ENCODE results near the gene CEP350. TPM values are rescaled to one million over a fixed set of nuclear protein-coding genes. Genes with fewer than 3 reads are reported as not detected.

Gene CEP350
- total and polyA plus RNA-seq, 7 experiments from 2014 or later = 39.1 to 90.1 (median 64.0) TPM

- Histone ChIP-seq H3K4me3 (ENCODE audit: low read length) (no peak overlapping the region), H3K27ac (ENCODE audit: low read depth, low read length) (no peak overlapping the region), H3K27me3 (ENCODE audit: control insufficient read depth in 2 of 2, insufficient read depth in 2 of 2, low read length in 2 of 2) (no peaks in the 10 kb centered on the region), H3K9me3 (ENCODE audit: control insufficient read depth in 2 of 3, low read length in 3 of 3) (no peaks in the 10 kb centered on the region), H3K4me1 (ENCODE audit: control insufficient read depth in 2 of 2, insufficient read depth in 2 of 2, low read length in 2 of 2) (no peaks in the 10 kb centered on the region), H3K36me3 (ENCODE audit: control insufficient read depth in 2 of 3, insufficient read depth in 3 of 3, low read length in 3 of 3) (peaks cover 5 to 54% (median 9%) of the 10 kb centered on the region in 3 experiments)
- Mint-ChIP-seq H3K27me3 (no peaks in the 10 kb centered on the region), H3K4me3 (no peak overlapping the region), H3K36me3 (peaks cover 0 to 38% (median 24%) of the 10 kb centered on the region in 5 donors), H3K27ac (no peak overlapping the region), H3K4me1 (peaks cover 0 to 6% (median 0%) of the 10 kb centered on the region in 7 donors), H3K9me3 (no peaks in the 10 kb centered on the region)
- ATAC-seq = no peak
- POLR2A ChIA-PET = no interaction called here
- CTCF ChIA-PET = no interaction called here
- no peak for DNase-seq
- intact Hi-C loops (cut with micrococcal nuclease) = loop anchor here in 1 of 2 donors (5.0 kb wide), 1 partner anchor 39 kb away; no protein-coding TSS in a partner anchor
Measured at GRCh38 chr1:180061019-180061418, 106.4 kb downstream of the CEP350 start.

GRCh38 chr1:180062452-180062971, 107.9 kb downstream of the CEP350 start:
- H3K27ac Mint-ChIP-seq = no peak overlapping the region
- Histone ChIP-seq H3K4me3 (ENCODE audit: low read length) (no peak overlapping the region), H3K9me3 (ENCODE audit: control insufficient read depth in 2 of 3, low read length in 3 of 3) (no peaks in the 10 kb centered on the region), H3K27me3 (ENCODE audit: control insufficient read depth in 2 of 2, insufficient read depth in 2 of 2, low read length in 2 of 2) (no peaks in the 10 kb centered on the region), H3K36me3 (ENCODE audit: control insufficient read depth in 2 of 3, insufficient read depth in 3 of 3, low read length in 3 of 3) (peaks cover 5 to 53% (median 9%) of the 10 kb centered on the region in 3 experiments), H3K27ac (ENCODE audit: low read depth, low read length) (no peak overlapping the region), H3K4me1 (ENCODE audit: control insufficient read depth in 2 of 2, insufficient read depth in 2 of 2, low read length in 2 of 2) (no peaks in the 10 kb centered on the region)
- CTCF ChIA-PET = no interaction called here
- peaks cover 0 to 4% (median 0%) of the 10 kb centered on the region in 7 donors for H3K4me1 Mint-ChIP-seq
- H3K9me3 Mint-ChIP-seq = no peaks in the 10 kb centered on the region
- no peaks in the 10 kb centered on the region for H3K27me3 Mint-ChIP-seq
- no peak overlapping the region for H3K4me3 Mint-ChIP-seq
- POLR2A ChIA-PET = interaction anchor here (0.6 kb wide), 1 partner anchor 185 kb away, joined by 4 read pairs; no protein-coding TSS in a partner anchor
- no peak for DNase-seq
- no peak for ATAC-seq
- H3K36me3 Mint-ChIP-seq = peaks cover 0 to 37% (median 21%) of the 10 kb centered on the region in 5 donors
- intact Hi-C loops (cut with micrococcal nuclease) = loop anchor here in 1 of 2 donors (5.0 kb wide), 1 partner anchor 40 kb away; no protein-coding TSS in a partner anchor

- ChIA-PET POLR2A (no interaction called here), CTCF (no interaction called here)
- H3K4me3 Mint-ChIP-seq = no peak overlapping the region
- no peak overlapping the region for H3K27ac Mint-ChIP-seq
- DNase-seq = no peak
- no peaks in the 10 kb centered on the region for H3K4me1 ChIP-seq (ENCODE audit: control insufficient read depth in 2 of 2, insufficient read depth in 2 of 2, low read length in 2 of 2)
- intact Hi-C loops (cut with micrococcal nuclease) = no loop called here
- no peaks in the 10 kb centered on the region for H3K4me1 Mint-ChIP-seq
- H3K36me3 Mint-ChIP-seq = peaks cover 0 to 37% (median 25%) of the 10 kb centered on the region in 5 donors
- H3K27me3 ChIP-seq (ENCODE audit: control insufficient read depth in 2 of 2, insufficient read depth in 2 of 2, low read length in 2 of 2) = no peaks in the 10 kb centered on the region
- H3K4me3 ChIP-seq (ENCODE audit: low read length) = no peak overlapping the region
- H3K9me3 ChIP-seq (ENCODE audit: control insufficient read depth in 2 of 3, low read length in 3 of 3) = no peaks in the 10 kb centered on the region
- no peak for ATAC-seq
- H3K27me3 Mint-ChIP-seq = no peaks in the 10 kb centered on the region
- no peak overlapping the region for H3K27ac ChIP-seq (ENCODE audit: low read depth, low read length)
- no peaks in the 10 kb centered on the region for H3K9me3 Mint-ChIP-seq
- peaks cover 5 to 62% (median 9%) of the 10 kb centered on the region in 3 experiments for H3K36me3 ChIP-seq (ENCODE audit: control insufficient read depth in 2 of 3, insufficient read depth in 3 of 3, low read length in 3 of 3)
Measured at GRCh38 chr1:180065408-180065807, 110.8 kb downstream of the CEP350 start.

- ChIA-PET CTCF (no interaction called here), POLR2A (no interaction called here)
- Histone ChIP-seq H3K27me3 (ENCODE audit: control insufficient read depth in 2 of 2, insufficient read depth in 2 of 2, low read length in 2 of 2) (no peaks in the 10 kb centered on the region), H3K4me1 (ENCODE audit: control insufficient read depth in 2 of 2, insufficient read depth in 2 of 2, low read length in 2 of 2) (no peaks in the 10 kb centered on the region), H3K36me3 (ENCODE audit: control insufficient read depth in 2 of 3, insufficient read depth in 3 of 3, low read length in 3 of 3) (peaks cover 5 to 61% (median 9%) of the 10 kb centered on the region in 3 experiments), H3K27ac (ENCODE audit: low read depth, low read length) (no peak overlapping the region), H3K9me3 (ENCODE audit: control insufficient read depth in 2 of 3, low read length in 3 of 3) (no peaks in the 10 kb centered on the region), H3K4me3 (ENCODE audit: low read length) (no peak overlapping the region)
- no peak overlapping the region for H3K4me3 Mint-ChIP-seq
- ATAC-seq (no peak), DNase-seq (no peak)
- intact Hi-C loops (cut with micrococcal nuclease) = no loop called here
- peaks cover 0 to 39% (median 25%) of the 10 kb centered on the region in 5 donors for H3K36me3 Mint-ChIP-seq
- no peak overlapping the region for H3K27ac Mint-ChIP-seq
- no peaks in the 10 kb centered on the region for H3K9me3 Mint-ChIP-seq
- H3K27me3 Mint-ChIP-seq = no peaks in the 10 kb centered on the region
- no peaks in the 10 kb centered on the region for H3K4me1 Mint-ChIP-seq
Measured at GRCh38 chr1:180066150-180066549, 111.5 kb downstream of the CEP350 start.

GRCh38 chr1:180070286-180070685, 115.7 kb downstream of the CEP350 start:
- Histone ChIP-seq H3K27ac (ENCODE audit: low read depth, low read length) (no peak overlapping the region), H3K4me1 (ENCODE audit: control insufficient read depth in 2 of 2, insufficient read depth in 2 of 2, low read length in 2 of 2) (no peaks in the 10 kb centered on the region), H3K9me3 (ENCODE audit: control insufficient read depth in 2 of 3, low read length in 3 of 3) (no peaks in the 10 kb centered on the region), H3K27me3 (ENCODE audit: control insufficient read depth in 2 of 2, insufficient read depth in 2 of 2, low read length in 2 of 2) (no peaks in the 10 kb centered on the region), H3K36me3 (ENCODE audit: control insufficient read depth in 2 of 3, insufficient read depth in 3 of 3, low read length in 3 of 3) (peaks cover 9 to 51% (median 21%) of the 10 kb centered on the region in 3 experiments), H3K4me3 (ENCODE audit: low read length) (no peak overlapping the region)
- H3K9me3 Mint-ChIP-seq = no peaks in the 10 kb centered on the region
- H3K4me1 Mint-ChIP-seq = no peaks in the 10 kb centered on the region
- peaks cover 4 to 40% (median 20%) of the 10 kb centered on the region in 5 donors for H3K36me3 Mint-ChIP-seq
- DNase-seq = no peak
- ChIA-PET CTCF (interaction anchor here (1.0 kb wide), 1 partner anchor 75 kb away, joined by 4 read pairs; no protein-coding TSS in a partner anchor), POLR2A (no interaction called here)
- ATAC-seq = no peak
- H3K27ac Mint-ChIP-seq = no peak overlapping the region
- H3K27me3 Mint-ChIP-seq = no peaks in the 10 kb centered on the region
- no peak overlapping the region for H3K4me3 Mint-ChIP-seq
- intact Hi-C loops (cut with micrococcal nuclease) = no loop called here

- Mint-ChIP-seq H3K4me3 (no peak overlapping the region), H3K27me3 (no peaks in the 10 kb centered on the region), H3K36me3 (peaks cover 7 to 50% (median 26%) of the 10 kb centered on the region in 5 donors), H3K9me3 (no peaks in the 10 kb centered on the region), H3K27ac (no peak overlapping the region), H3K4me1 (no peaks in the 10 kb centered on the region)
- ChIA-PET POLR2A (no interaction called here), CTCF (interaction anchor here (0.7 kb wide), 1 partner anchor 1279 kb away, joined by 4 read pairs; no protein-coding TSS in a partner anchor)
- Histone ChIP-seq H3K36me3 (ENCODE audit: control insufficient read depth in 2 of 3, insufficient read depth in 3 of 3, low read length in 3 of 3) (peaks cover 9 to 61% (median 34%) of the 10 kb centered on the region in 3 experiments), H3K4me3 (ENCODE audit: low read length) (no peak overlapping the region), H3K4me1 (ENCODE audit: control insufficient read depth in 2 of 2, insufficient read depth in 2 of 2, low read length in 2 of 2) (no peaks in the 10 kb centered on the region), H3K9me3 (ENCODE audit: control insufficient read depth in 2 of 3, low read length in 3 of 3) (no peaks in the 10 kb centered on the region), H3K27me3 (ENCODE audit: control insufficient read depth in 2 of 2, insufficient read depth in 2 of 2, low read length in 2 of 2) (no peaks in the 10 kb centered on the region), H3K27ac (ENCODE audit: low read depth, low read length) (no peak overlapping the region)
- no peak for ATAC-seq
- DNase-seq = no peak
- intact Hi-C loops (cut with micrococcal nuclease) = no loop called here
Measured at GRCh38 chr1:180071759-180072158, 117.1 kb downstream of the CEP350 start.

- Histone ChIP-seq H3K4me3 (ENCODE audit: low read length) (no peak overlapping the region), H3K4me1 (ENCODE audit: control insufficient read depth in 2 of 2, insufficient read depth in 2 of 2, low read length in 2 of 2) (no peaks in the 10 kb centered on the region), H3K9me3 (ENCODE audit: control insufficient read depth in 2 of 3, low read length in 3 of 3) (no peaks in the 10 kb centered on the region), H3K36me3 (ENCODE audit: control insufficient read depth in 2 of 3, insufficient read depth in 3 of 3, low read length in 3 of 3) (peaks cover 9 to 42% (median 29%) of the 10 kb centered on the region in 3 experiments), H3K27ac (ENCODE audit: low read depth, low read length) (no peak overlapping the region), H3K27me3 (ENCODE audit: control insufficient read depth in 2 of 2, insufficient read depth in 2 of 2, low read length in 2 of 2) (no peaks in the 10 kb centered on the region)
- Mint-ChIP-seq H3K4me1 (no peaks in the 10 kb centered on the region), H3K36me3 (peaks cover 7 to 33% (median 12%) of the 10 kb centered on the region in 5 donors), H3K9me3 (no peaks in the 10 kb centered on the region), H3K27ac (no peak overlapping the region), H3K27me3 (no peaks in the 10 kb centered on the region), H3K4me3 (no peak overlapping the region)
- DNase-seq (no peak), ATAC-seq (no peak)
- intact Hi-C loops (cut with micrococcal nuclease) = loop anchor here in 1 of 2 donors (10.0 kb wide), 1 partner anchor 404 kb away; no protein-coding TSS in a partner anchor
- CTCF ChIA-PET = interaction anchor here (0.7 to 1.7 kb wide), 3 partner anchors 8 to 374 kb away, joined by 3 read pairs; no protein-coding TSS in a partner anchor
- POLR2A ChIA-PET = no interaction called here
Measured at GRCh38 chr1:180080439-180080838, 125.8 kb downstream of the CEP350 start.

All from naive thymus-derived CD4-positive, alpha-beta T cell (primary cell).